ENCODE results near the gene ZBTB33.

DNA sequence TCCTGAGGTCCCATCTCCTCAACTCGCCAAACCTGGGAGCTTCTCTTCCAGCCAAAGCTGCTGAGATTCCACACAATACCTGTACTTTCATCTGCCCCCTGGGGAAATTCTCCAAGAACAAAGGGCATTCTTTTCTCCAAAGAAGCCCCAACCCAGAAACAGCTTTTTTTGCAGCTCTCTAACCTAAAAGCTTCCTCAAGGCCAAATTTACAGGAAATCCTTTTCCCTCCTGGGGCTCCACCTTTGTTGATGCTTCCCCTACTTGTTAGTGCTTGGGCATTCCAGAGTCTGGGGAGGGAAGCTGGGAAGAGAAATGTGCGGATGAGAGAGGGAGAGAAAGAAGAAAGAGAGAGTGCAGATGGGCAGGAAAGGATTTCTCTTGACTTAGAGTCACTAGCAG, 24.3 kb downstream of the ZBTB33 start:
- TF ChIP-seq, protein P1, sequence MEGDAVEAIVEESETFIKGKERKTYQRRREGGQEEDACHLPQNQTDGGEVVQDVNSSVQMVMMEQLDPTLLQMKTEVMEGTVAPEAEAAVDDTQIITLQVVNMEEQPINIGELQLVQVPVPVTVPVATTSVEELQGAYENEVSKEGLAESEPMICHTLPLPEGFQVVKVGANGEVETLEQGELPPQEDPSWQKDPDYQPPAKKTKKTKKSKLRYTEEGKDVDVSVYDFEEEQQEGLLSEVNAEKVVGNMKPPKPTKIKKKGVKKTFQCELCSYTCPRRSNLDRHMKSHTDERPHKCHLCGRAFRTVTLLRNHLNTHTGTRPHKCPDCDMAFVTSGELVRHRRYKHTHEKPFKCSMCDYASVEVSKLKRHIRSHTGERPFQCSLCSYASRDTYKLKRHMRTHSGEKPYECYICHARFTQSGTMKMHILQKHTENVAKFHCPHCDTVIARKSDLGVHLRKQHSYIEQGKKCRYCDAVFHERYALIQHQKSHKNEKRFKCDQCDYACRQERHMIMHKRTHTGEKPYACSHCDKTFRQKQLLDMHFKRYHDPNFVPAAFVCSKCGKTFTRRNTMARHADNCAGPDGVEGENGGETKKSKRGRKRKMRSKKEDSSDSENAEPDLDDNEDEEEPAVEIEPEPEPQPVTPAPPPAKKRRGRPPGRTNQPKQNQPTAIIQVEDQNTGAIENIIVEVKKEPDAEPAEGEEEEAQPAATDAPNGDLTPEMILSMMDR (IDR thresholded peaks at IDR 0.05; ENCODE audit: borderline replicate concordance, extremely low read depth, low read length, poor library complexity, severe bottlenecking): no peak
- TF ChIP-seq EZH2 (IDR thresholded peaks at IDR 0.05; ENCODE audit: borderline replicate concordance, low read depth, low read length, severe bottlenecking): no peak
